H9 (cell line): ENCODE measurements around the gene RAB7B. TPM values are rescaled to one million over a fixed set of nuclear protein-coding genes. Genes with fewer than 3 reads are reported as not detected.

Experiments
- DNase-seq: peaks from one replicate; pipeline ENCODE4 v3.0.0-alpha.2; 2017
- H2AFZ ChIP-seq: one replicate; pipeline ENCODE4 v1.6.1; 2013; ENCODE audit warnings: mild to moderate bottlenecking, low read length, control low read depth, moderate library complexity
- H2AK5ac ChIP-seq: 2 replicates; pipeline ENCODE4 v1.6.1; 2013; ENCODE audit warnings: low read length, control low read depth, mixed read lengths; ENCODE audit not compliant: insufficient read length
- H2BK120ac ChIP-seq: one replicate; pipeline ENCODE4 v1.6.1; 2013; ENCODE audit warnings: low read depth, mild to moderate bottlenecking, low read length, control low read depth, inconsistent platforms; ENCODE audit not compliant: poor library complexity, severe bottlenecking
- H2BK12ac ChIP-seq: 2 replicates; pipeline ENCODE4 v1.6.1; 2013; ENCODE audit warnings: low read length, control low read depth, mixed read lengths, low read depth; ENCODE audit not compliant: insufficient read length
- H2BK15ac ChIP-seq: 2 replicates; pipeline ENCODE4 v1.6.1; 2013; ENCODE audit warnings: low read depth, low read length, control low read depth
- H2BK20ac ChIP-seq: one replicate; pipeline ENCODE4 v1.6.1; 2013; ENCODE audit warnings: low read depth, mild to moderate bottlenecking, low read length, control low read depth, inconsistent platforms; ENCODE audit not compliant: poor library complexity, severe bottlenecking
- H2BK5ac ChIP-seq: 2 replicates; pipeline ENCODE4 v1.6.1; 2013; ENCODE audit warnings: low read length, control low read depth, mixed read lengths; ENCODE audit not compliant: insufficient read length
- H3K14ac ChIP-seq: 2 replicates; pipeline ENCODE4 v1.6.1; 2013; ENCODE audit warnings: low read length, control low read depth; ENCODE audit not compliant: insufficient read depth
- H3K18ac ChIP-seq: 2 replicates; pipeline ENCODE4 v1.6.1; 2013; ENCODE audit warnings: low read depth, mild to moderate bottlenecking, mixed read lengths, low read length, control low read depth; ENCODE audit not compliant: insufficient read length
- H3K23ac ChIP-seq: 2 replicates; pipeline ENCODE4 v1.6.1; 2013; ENCODE audit warnings: low read length, control low read depth, mixed read lengths, low read depth; ENCODE audit not compliant: insufficient read length
- H3K23me2 ChIP-seq: 2 replicates; pipeline ENCODE4 v1.6.1; 2013; ENCODE audit warnings: low read depth, mild to moderate bottlenecking, mixed read lengths, low read length, control low read depth; ENCODE audit not compliant: insufficient read length, poor library complexity, severe bottlenecking
- H3K27ac ChIP-seq: 2 replicates; pipeline ENCODE4 v1.5.1; 2013; ENCODE audit warnings: low read length, control low read depth, mixed read lengths, low read depth; ENCODE audit not compliant: insufficient read length
- H3K27me3 ChIP-seq: 2 replicates; pipeline ENCODE4 v1.6.1; 2013; ENCODE audit warnings: low read length, control low read depth, inconsistent platforms; ENCODE audit not compliant: insufficient read depth
- H3K4ac ChIP-seq: 2 replicates; pipeline ENCODE4 v1.6.1; 2013; ENCODE audit warnings: low read depth, mild to moderate bottlenecking, control low read depth, inconsistent platforms, low read length, moderate library complexity
- H3K4me1 ChIP-seq: 2 replicates; pipeline ENCODE4 v1.6.1; 2013; ENCODE audit warnings: low read length, control low read depth, inconsistent platforms; ENCODE audit not compliant: insufficient read depth
- H3K4me2 ChIP-seq: 2 replicates; pipeline ENCODE4 v1.6.1; 2013; ENCODE audit warnings: low read length, control low read depth, mixed read lengths; ENCODE audit not compliant: insufficient read length, insufficient read depth
- H3K56ac ChIP-seq: 2 replicates; pipeline ENCODE4 v1.6.1; 2013; ENCODE audit warnings: low read depth, mild to moderate bottlenecking, mixed read lengths, low read length, control low read depth; ENCODE audit not compliant: insufficient read length
- H3K79me1 ChIP-seq: 2 replicates; pipeline ENCODE4 v1.6.1; 2013; ENCODE audit warnings: low read depth, mild to moderate bottlenecking, moderate library complexity, low read length, control low read depth, inconsistent platforms; ENCODE audit not compliant: insufficient read depth, poor library complexity, severe bottlenecking
- H3K79me2 ChIP-seq: 2 replicates; pipeline ENCODE4 v1.6.1; 2013; ENCODE audit warnings: low read length, control low read depth, inconsistent platforms; ENCODE audit not compliant: insufficient read depth
- H3K9ac ChIP-seq: 2 replicates; pipeline ENCODE4 v1.6.1; 2013; ENCODE audit warnings: low read length, control low read depth, mixed read lengths; ENCODE audit not compliant: insufficient read length; ENCODE audit errors: extremely low read depth
- H3K9me3 ChIP-seq: one replicate; pipeline ENCODE4 v1.6.1; 2013; ENCODE audit warnings: low read depth, low read length, inconsistent platforms; ENCODE audit not compliant: control insufficient read depth
- H3T11ph ChIP-seq: one replicate; pipeline ENCODE4 v1.6.1; 2013; ENCODE audit warnings: mild to moderate bottlenecking, low read length, control low read depth, inconsistent platforms
- H4K20me1 ChIP-seq: one replicate; pipeline ENCODE4 v1.6.1; 2013; ENCODE audit not compliant: control insufficient read depth, insufficient read length, insufficient read depth
- H4K5ac ChIP-seq: 2 replicates; pipeline ENCODE4 v1.6.1; 2013; ENCODE audit warnings: low read depth, mild to moderate bottlenecking, mixed read lengths, low read length, control low read depth; ENCODE audit not compliant: insufficient read length
- H4K8ac ChIP-seq: replicated peaks from 2 replicates; pipeline ENCODE4 v1.6.1; 2013; ENCODE audit warnings: low read length, control low read depth, mixed read lengths, low read depth; ENCODE audit not compliant: insufficient read length
- H4K91ac ChIP-seq: 2 replicates; pipeline ENCODE4 v1.6.1; 2013; ENCODE audit warnings: low read depth, mild to moderate bottlenecking, moderate library complexity, mixed read lengths, low read length, control low read depth; ENCODE audit not compliant: insufficient read length
- H3K27ac Mint-ChIP-seq, 3 experiments: 2 replicates in 2 of 3; 3 replicates in 1 of 3; pipeline ENCODE4 v1.8.0; 2020 to 2021; ENCODE audit warnings: mixed read lengths in 3 of 3, mild to moderate bottlenecking in 1 of 3, moderate library complexity in 1 of 3
- H3K27me3 Mint-ChIP-seq: 2 replicates; pipeline ENCODE4 v1.8.0; 2021; ENCODE audit warnings: low read depth, mild to moderate bottlenecking, moderate library complexity, mixed read lengths
- H3K36me3 Mint-ChIP-seq, 3 experiments: 2 replicates in 2 of 3; 3 replicates in 1 of 3; pipeline ENCODE4 v1.8.0; 2020 to 2021; ENCODE audit warnings: low read depth in 3 of 3, mixed read lengths in 3 of 3; ENCODE audit not compliant: insufficient read depth in 1 of 3
- H3K4me1 Mint-ChIP-seq, 2 experiments: 2 replicates each; pipeline ENCODE4 v1.8.0; 2020; ENCODE audit warnings: mixed read lengths in 2 of 2
- H3K4me3 Mint-ChIP-seq, 2 experiments: 2 replicates in 1 of 2; 3 replicates in 1 of 2; pipeline ENCODE4 v1.8.0; 2020 to 2021; ENCODE audit warnings: mild to moderate bottlenecking in 2 of 2, mixed read lengths in 2 of 2, moderate library complexity in 1 of 2
- H3K9me3 Mint-ChIP-seq, 2 experiments: 2 replicates in 1 of 2; 3 replicates in 1 of 2; pipeline ENCODE4 v1.8.0; 2020; ENCODE audit warnings: mild to moderate bottlenecking in 2 of 2, mixed read lengths in 2 of 2, moderate library complexity in 1 of 2
- CTCF ChIP-seq: fragments of 200-600 bp; sonication (generic); conservative IDR thresholded peaks from 3 replicates; pipeline ENCODE4 v1.8.0; 2021; ENCODE audit warnings: antibody characterized with exemption, mild to moderate bottlenecking
- WGBS: extraction: QIAGEN DNeasy Blood & Tissue Kit; methylation state at CpG from one replicate; pipeline ENCODE4 v1.1.7; 2013; ENCODE audit warnings: missing lambda C conversion rate, low lambda C conversion rate, mixed read lengths; ENCODE audit not compliant: insufficient read length; ENCODE audit errors: extremely low coverage; 5-methylcytosine and 5-hydroxymethylcytosine counted together
- total RNA-seq: library from RNA; stranded (reverse); gene quantifications from 2 replicates; pipeline ENCODE4 v1.2.1, GENCODE V29; 2021

The RAB7B gene
- total RNA-seq, 1 experiment from 2014 or later, result 0.68 TPM

GRCh38 chr1:206049919-206050600, 46.9 kb upstream of the RAB7B start:
- no peak overlapping the region for H4K91ac ChIP-seq
- Mint-ChIP-seq H3K4me1 (peaks cover 7 to 13% of the 10 kb centered on the region in 2 experiments), H3K27me3 (0 out of 2 replicates have a peak, but pooled peaks cover 2% of the 10 kb centered on the region), H3K27ac (no peak overlapping the region), H3K4me3 (no peak overlapping the region), H3K9me3 (peaks cover 5 to 7% of the 10 kb centered on the region in 2 experiments; a peak in 3 of 5 replicates), H3K36me3 (peaks cover 0 to 5% (median 2%) of the 10 kb centered on the region in 3 experiments; a peak in 3 of 7 replicates)
- no peak for DNase-seq
- no peak overlapping the region for H2BK20ac ChIP-seq
- H3K56ac ChIP-seq, result no peak overlapping the region
- H3K9me3 ChIP-seq, result no peaks in the 10 kb centered on the region
- H2AK5ac ChIP-seq, result no peak overlapping the region
- no peak overlapping the region for H3K27ac ChIP-seq
- no peak overlapping the region for H4K8ac ChIP-seq
- WGBS, result no CpG with 5 or more reads among the region's 3 CpGs
- no peaks in the 10 kb centered on the region for H3K23me2 ChIP-seq
- no peak overlapping the region for H3K4me2 ChIP-seq
- H2BK12ac ChIP-seq, result no peak overlapping the region
- H3K14ac ChIP-seq, result no peak overlapping the region
- H4K5ac ChIP-seq, result no peak overlapping the region
- no peak overlapping the region for H3T11ph ChIP-seq
- no peak overlapping the region for H3K23ac ChIP-seq
- H2AFZ ChIP-seq, result no peak overlapping the region
- H3K9ac ChIP-seq, result no peak overlapping the region
- TF ChIP-seq CTCF, result no peak
- no peaks in the 10 kb centered on the region for H3K79me2 ChIP-seq
- H4K20me1 ChIP-seq, result no peaks in the 10 kb centered on the region
- H3K27me3 ChIP-seq, result no peaks in the 10 kb centered on the region
- no peaks in the 10 kb centered on the region for H3K79me1 ChIP-seq
- H3K4me1 ChIP-seq, result 0 out of 2 replicates have a peak, but pooled peaks cover 2% of the 10 kb centered on the region
- no peak overlapping the region for H2BK5ac ChIP-seq
- H3K18ac ChIP-seq, result no peak overlapping the region
- no peak overlapping the region for H2BK120ac ChIP-seq
- H3K4ac ChIP-seq, result no peak overlapping the region
- H2BK15ac ChIP-seq, result no peak overlapping the region
